KMS-11 (cell line): ENCODE data around the gene PIWIL1.

Experiments
- H2AFZ ChIP-seq: fragments of 200-600 bp; sonication (generic); 2 replicates; pipeline ENCODE4 v1.6.1; 2016; ENCODE audit warnings: antibody characterized with exemption, mixed run types, low read depth
- H3K27ac ChIP-seq: fragments of 200-600 bp; sonication (generic); 2 replicates; pipeline ENCODE4 v1.6.1; 2016; ENCODE audit warnings: mild to moderate bottlenecking, mixed run types
- H3K27me3 ChIP-seq: fragments of 200-600 bp; sonication (generic); 2 replicates; pipeline ENCODE4 v1.6.1; 2017; ENCODE audit warnings: mild to moderate bottlenecking, low read depth, mixed run types, moderate library complexity; ENCODE audit not compliant: insufficient read depth
- H3K36me3 ChIP-seq: fragments of 200-600 bp; sonication (generic); 2 replicates; pipeline ENCODE4 v1.6.1; 2017; ENCODE audit warnings: mild to moderate bottlenecking, mixed run types; ENCODE audit not compliant: insufficient read depth
- H3K4me1 ChIP-seq: fragments of 200-600 bp; sonication (generic); 2 replicates; pipeline ENCODE4 v1.6.1; 2016; ENCODE audit warnings: mild to moderate bottlenecking, low read depth, mixed run types; ENCODE audit not compliant: poor library complexity, severe bottlenecking
- H3K4me2 ChIP-seq: fragments of 200-600 bp; sonication (generic); 2 replicates; pipeline ENCODE4 v1.7.0; 2016; ENCODE audit warnings: mild to moderate bottlenecking, mixed run types
- H3K4me3 ChIP-seq: fragments of 200-600 bp; sonication (generic); IDR thresholded peaks from 2 replicates; pipeline ENCODE4 v1.6.1; 2017; ENCODE audit warnings: low read depth, low read length, mixed read lengths; ENCODE audit not compliant: insufficient read depth
- H3K79me2 ChIP-seq: fragments of 200-600 bp; sonication (generic); 2 replicates; pipeline ENCODE4 v1.6.1; 2016; ENCODE audit warnings: low read depth, mixed run types; ENCODE audit not compliant: insufficient read depth
- H3K9ac ChIP-seq: fragments of 200-600 bp; sonication (generic); 2 replicates; pipeline ENCODE4 v1.6.1; 2016; ENCODE audit warnings: mild to moderate bottlenecking, mixed run types
- H4K20me1 ChIP-seq: fragments of 200-600 bp; sonication (generic); 2 replicates; pipeline ENCODE4 v1.6.1; 2016; ENCODE audit warnings: mild to moderate bottlenecking, mixed run types; ENCODE audit not compliant: insufficient read depth
- CTCF ChIP-seq: fragments of 200-600 bp; sonication (generic); conservative IDR thresholded peaks from 2 replicates; pipeline ENCODE4 v1.6.1; 2017; ENCODE audit warnings: low read depth, mild to moderate bottlenecking, antibody characterized with exemption, low read length, moderate library complexity, mixed read lengths

Gene PIWIL1

GRCh38 chr12:130342842-130343241 lies 5.2 kb downstream of the PIWIL1 start:
- H3K27me3 ChIP-seq = no peaks in the 10 kb centered on the region
- no peaks in the 10 kb centered on the region for H3K4me1 ChIP-seq
- no peak overlapping the region for H3K9ac ChIP-seq
- no peak overlapping the region for H3K4me3 ChIP-seq
- no peak for TF ChIP-seq CTCF
- H3K27ac ChIP-seq = no peak overlapping the region
- H4K20me1 ChIP-seq = no peaks in the 10 kb centered on the region
- no peak overlapping the region for H2AFZ ChIP-seq
- H3K36me3 ChIP-seq = no peaks in the 10 kb centered on the region
- no peaks in the 10 kb centered on the region for H3K79me2 ChIP-seq
- H3K4me2 ChIP-seq = no peak overlapping the region

DNA sequence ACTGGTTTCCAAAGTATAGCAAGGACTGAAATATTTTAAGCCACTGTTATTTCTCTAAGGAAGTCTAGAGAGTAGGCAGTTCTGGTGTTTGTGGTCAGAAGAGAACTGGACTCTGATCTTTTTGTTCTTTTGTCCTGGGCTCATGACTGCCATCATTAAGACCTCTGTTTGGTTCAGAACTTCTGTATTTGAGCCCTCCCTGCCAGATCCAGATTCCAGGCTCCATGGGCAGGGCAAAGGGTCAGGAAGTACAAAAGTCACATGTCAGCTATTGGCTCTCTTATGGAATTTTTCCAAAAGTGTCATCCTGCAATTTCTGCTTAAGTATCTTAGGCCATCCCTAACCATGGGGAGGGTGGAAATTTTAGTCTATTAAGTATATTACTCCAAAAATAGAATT lies 6.8 kb downstream of the PIWIL1 start:
- H4K20me1 ChIP-seq = no peaks in the 10 kb centered on the region
- no peaks in the 10 kb centered on the region for H3K36me3 ChIP-seq
- no peaks in the 10 kb centered on the region for H3K4me1 ChIP-seq
- no peak for TF ChIP-seq CTCF
- H3K27me3 ChIP-seq = no peaks in the 10 kb centered on the region
- no peak overlapping the region for H3K4me3 ChIP-seq
- no peak overlapping the region for H2AFZ ChIP-seq
- H3K9ac ChIP-seq = no peak overlapping the region
- no peaks in the 10 kb centered on the region for H3K79me2 ChIP-seq
- no peak overlapping the region for H3K27ac ChIP-seq
- H3K4me2 ChIP-seq = no peak overlapping the region

DNA sequence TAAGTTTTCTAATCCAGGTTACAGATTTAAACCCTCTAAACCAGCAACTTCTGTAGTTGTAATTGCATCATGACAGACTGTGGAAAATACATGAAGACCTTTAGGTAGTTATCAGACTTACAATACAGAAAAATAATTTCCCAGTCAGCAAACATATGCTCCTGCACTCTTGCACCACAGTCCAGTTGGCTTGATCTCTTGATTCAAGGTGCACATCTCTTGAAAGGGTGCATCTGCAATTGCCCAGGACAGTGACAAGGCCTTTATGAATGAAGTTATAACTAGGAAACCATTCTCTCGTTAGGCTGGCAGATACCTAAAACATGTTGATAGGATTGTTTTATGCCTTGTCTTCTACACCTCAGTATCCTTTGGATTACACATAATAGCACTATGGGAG lies 7.6 kb downstream of the PIWIL1 start:
- Histone ChIP-seq H3K79me2 (no peaks in the 10 kb centered on the region), H3K9ac (no peak overlapping the region), H4K20me1 (no peaks in the 10 kb centered on the region), H3K4me3 (no peak overlapping the region), H3K4me2 (no peak overlapping the region), H3K27ac (no peak overlapping the region), H2AFZ (no peak overlapping the region), H3K36me3 (no peaks in the 10 kb centered on the region), H3K27me3 (no peaks in the 10 kb centered on the region), H3K4me1 (no peaks in the 10 kb centered on the region)
- no peak for TF ChIP-seq CTCF

DNA sequence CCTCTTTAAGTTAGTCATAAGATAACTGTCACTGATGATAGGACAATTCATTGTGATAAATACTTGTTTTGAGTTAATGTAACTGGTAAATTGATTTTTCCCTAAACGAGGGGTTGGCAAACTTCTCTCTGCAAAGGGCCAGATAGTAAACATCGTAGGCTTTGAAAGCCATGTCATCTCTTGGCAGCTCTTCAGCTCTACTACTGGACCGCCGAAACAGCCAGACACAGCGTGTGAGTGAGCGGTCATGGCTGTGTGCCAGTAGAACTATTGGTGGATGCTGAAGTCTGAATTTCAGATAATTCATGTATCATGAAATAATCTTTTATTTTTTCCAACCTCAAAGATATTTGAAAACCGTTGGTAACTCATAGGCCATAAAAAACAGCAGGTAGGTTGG lies 9.9 kb downstream of the PIWIL1 start:
- H4K20me1 ChIP-seq = no peaks in the 10 kb centered on the region
- no peaks in the 10 kb centered on the region for H3K79me2 ChIP-seq
- no peak overlapping the region for H3K9ac ChIP-seq
- H3K27me3 ChIP-seq = no peaks in the 10 kb centered on the region
- H3K27ac ChIP-seq = no peak overlapping the region
- no peak overlapping the region for H3K4me2 ChIP-seq
- no peak for TF ChIP-seq CTCF
- no peaks in the 10 kb centered on the region for H3K36me3 ChIP-seq
- no peak overlapping the region for H3K4me3 ChIP-seq
- H3K4me1 ChIP-seq = no peaks in the 10 kb centered on the region
- no peak overlapping the region for H2AFZ ChIP-seq

- Histone ChIP-seq H2AFZ (no peak overlapping the region), H3K4me3 (no peak overlapping the region), H3K79me2 (no peaks in the 10 kb centered on the region), H4K20me1 (no peaks in the 10 kb centered on the region), H3K36me3 (no peaks in the 10 kb centered on the region), H3K27ac (no peak overlapping the region), H3K4me1 (no peaks in the 10 kb centered on the region), H3K27me3 (no peaks in the 10 kb centered on the region), H3K9ac (no peak overlapping the region), H3K4me2 (no peak overlapping the region)
- TF ChIP-seq CTCF = no peak
Observed at GRCh38 chr12:130350715-130351114, 13.0 kb downstream of the PIWIL1 start.
